DOHH2 (cell line): ENCODE measurements around the gene ATP4A.

ENCODE experiments used
- EZH2phosphoT487 ChIP-seq: fragments of 200-600 bp; sonication (generic); IDR thresholded peaks from 2 replicates; pipeline ENCODE4 v1.6.1; 2017; ENCODE audit warnings: borderline replicate concordance, mild to moderate bottlenecking, antibody characterized with exemption, low read length, moderate library complexity, mixed read lengths
- TF ChIP-seq, protein P1 (sequence below): fragments of 200-600 bp; sonication (generic); IDR thresholded peaks from one replicate; pipeline ENCODE4 v1.5.1; 2014; ENCODE audit warnings: antibody characterized with exemption, mild to moderate bottlenecking, low read depth, low read length; ENCODE audit not compliant: poor library complexity, severe bottlenecking

GRCh38 chr19:35561436-35561835 is 2.0 kb downstream of the ATP4A start:
- TF ChIP-seq, protein P1, sequence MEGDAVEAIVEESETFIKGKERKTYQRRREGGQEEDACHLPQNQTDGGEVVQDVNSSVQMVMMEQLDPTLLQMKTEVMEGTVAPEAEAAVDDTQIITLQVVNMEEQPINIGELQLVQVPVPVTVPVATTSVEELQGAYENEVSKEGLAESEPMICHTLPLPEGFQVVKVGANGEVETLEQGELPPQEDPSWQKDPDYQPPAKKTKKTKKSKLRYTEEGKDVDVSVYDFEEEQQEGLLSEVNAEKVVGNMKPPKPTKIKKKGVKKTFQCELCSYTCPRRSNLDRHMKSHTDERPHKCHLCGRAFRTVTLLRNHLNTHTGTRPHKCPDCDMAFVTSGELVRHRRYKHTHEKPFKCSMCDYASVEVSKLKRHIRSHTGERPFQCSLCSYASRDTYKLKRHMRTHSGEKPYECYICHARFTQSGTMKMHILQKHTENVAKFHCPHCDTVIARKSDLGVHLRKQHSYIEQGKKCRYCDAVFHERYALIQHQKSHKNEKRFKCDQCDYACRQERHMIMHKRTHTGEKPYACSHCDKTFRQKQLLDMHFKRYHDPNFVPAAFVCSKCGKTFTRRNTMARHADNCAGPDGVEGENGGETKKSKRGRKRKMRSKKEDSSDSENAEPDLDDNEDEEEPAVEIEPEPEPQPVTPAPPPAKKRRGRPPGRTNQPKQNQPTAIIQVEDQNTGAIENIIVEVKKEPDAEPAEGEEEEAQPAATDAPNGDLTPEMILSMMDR: no peak
- TF ChIP-seq EZH2phosphoT487: no peak
